Stimulated activated CD8-positive, alpha-beta memory T cell treated with anti-CD3 and anti-CD28 coated beads, Interleukin-7, amount 100 ng/mL, for 1 hour (primary cell): ENCODE data around the gene TRMT5.

Experiments used
- DNase-seq, 2 donors: peaks; one replicate each; pipeline ENCODE4 v3.0.0-alpha.2; 2020; ENCODE audit warnings: low read depth in 2 of 2

Gene TRMT5

GRCh38 chr14:60964904-60965303 is 16.0 kb downstream of the TRMT5 start:
- no peak for DNase-seq

GRCh38 chr14:60963761-60964160 is 17.1 kb downstream of the TRMT5 start:
- no peak for DNase-seq

GRCh38 chr14:60958146-60958545 is 22.7 kb downstream of the TRMT5 start:
- DNase-seq = no peak

GRCh38 chr14:60956632-60957031 is 24.2 kb downstream of the TRMT5 start:
- DNase-seq = no peak

GRCh38 chr14:60956202-60956601 is 24.7 kb downstream of the TRMT5 start:
- no peak for DNase-seq

- no peak for DNase-seq
Measured at GRCh38 chr14:60951776-60952435, 29.0 kb downstream of the TRMT5 start.

GRCh38 chr14:60946773-60947172 is 34.1 kb downstream of the TRMT5 start:
- no peak for DNase-seq

GRCh38 chr14:60945984-60946383 is 34.9 kb downstream of the TRMT5 start:
- DNase-seq = no peak

- DNase-seq = no peak
Measured at GRCh38 chr14:60944204-60944603, 36.7 kb downstream of the TRMT5 start.

GRCh38 chr14:60943637-60944032 is 37.2 kb downstream of the TRMT5 start:
- no peak for DNase-seq

GRCh38 chr14:60935319-60935718 is 45.6 kb downstream of the TRMT5 start:
- DNase-seq = no peak

GRCh38 chr14:60933920-60934655 is 46.8 kb downstream of the TRMT5 start:
- no peak for DNase-seq

GRCh38 chr14:60931218-60931617 is 49.7 kb downstream of the TRMT5 start:
- no peak for DNase-seq

- no peak for DNase-seq
Measured at GRCh38 chr14:60926002-60926401, 54.9 kb downstream of the TRMT5 start.

GRCh38 chr14:60925286-60925685 is 55.6 kb downstream of the TRMT5 start:
- no peak for DNase-seq

GRCh38 chr14:60922050-60922449 is 58.8 kb downstream of the TRMT5 start:
- no peak for DNase-seq
